RWPE1 (cell line): ENCODE data around the gene ANKHD1.
A peak's percentile ranks its signal among the peaks of the same experiment; 100 is the strongest.

Source experiments
- CTCF ChIA-PET: fragments of 350-600 bp; sonication (Branson Sonifier 250); formaldehyde crosslinking; extraction: SDS; loops from one replicate; lab custom pipeline; 2021; lab: Yijun Ruan, JAX
- POLR2A ChIA-PET: fragments of 400-600 bp; formaldehyde crosslinking; extraction: SDS; loops from one replicate; lab custom pipeline; 2020; ENCODE audit warnings: antibody characterized with exemption; ENCODE audit not compliant: low non-redundant PET; lab: Yijun Ruan, JAX
- DNase-seq: peaks from one replicate; pipeline ENCODE4 v3.0.0; 2012; ENCODE audit warnings: low spot score
- H3K27ac ChIP-seq: fragments of 450-650 bp; 2 replicates; pipeline ENCODE4 v1.5.1; 2017
- TF ChIP-seq, protein P1 (sequence below): fragments of 450-650 bp; conservative IDR thresholded peaks from 2 replicates; pipeline ENCODE4 v1.5.1; 2017; ENCODE audit warnings: low read depth, mild to moderate bottlenecking

Gene ANKHD1

DNA sequence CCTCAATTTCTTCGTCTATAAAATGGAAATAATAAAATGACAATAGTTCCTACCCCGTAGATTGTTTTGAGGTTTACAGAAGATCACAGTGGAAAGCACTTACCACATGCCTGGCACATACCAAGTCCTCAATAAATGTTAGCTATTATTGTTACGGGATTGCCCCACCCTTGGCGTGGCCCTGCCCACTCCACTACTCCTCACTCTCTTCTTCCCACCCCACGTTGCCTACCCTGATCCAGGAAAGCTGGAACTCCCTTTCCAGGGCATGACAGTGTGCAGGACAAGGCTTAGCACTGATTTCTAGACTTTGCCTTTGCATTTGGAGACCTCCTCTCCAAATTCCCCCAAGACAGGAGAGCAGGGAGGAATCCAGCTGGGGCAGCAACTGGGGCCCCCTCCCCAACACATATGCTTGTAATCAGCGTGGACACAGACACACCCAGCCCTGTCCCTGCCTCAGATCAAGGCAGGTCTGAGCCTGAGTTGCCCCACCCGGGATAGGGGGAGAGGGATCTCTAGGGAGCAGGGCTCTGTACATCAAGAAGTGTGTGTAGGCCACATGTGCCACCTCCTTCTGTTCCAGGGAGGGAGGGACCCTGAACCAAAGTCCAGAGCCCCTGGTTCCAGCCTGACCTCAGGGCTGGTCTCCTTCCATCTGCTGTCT, 34.9 kb upstream of the ANKHD1 start:
- TF ChIP-seq, protein P1, sequence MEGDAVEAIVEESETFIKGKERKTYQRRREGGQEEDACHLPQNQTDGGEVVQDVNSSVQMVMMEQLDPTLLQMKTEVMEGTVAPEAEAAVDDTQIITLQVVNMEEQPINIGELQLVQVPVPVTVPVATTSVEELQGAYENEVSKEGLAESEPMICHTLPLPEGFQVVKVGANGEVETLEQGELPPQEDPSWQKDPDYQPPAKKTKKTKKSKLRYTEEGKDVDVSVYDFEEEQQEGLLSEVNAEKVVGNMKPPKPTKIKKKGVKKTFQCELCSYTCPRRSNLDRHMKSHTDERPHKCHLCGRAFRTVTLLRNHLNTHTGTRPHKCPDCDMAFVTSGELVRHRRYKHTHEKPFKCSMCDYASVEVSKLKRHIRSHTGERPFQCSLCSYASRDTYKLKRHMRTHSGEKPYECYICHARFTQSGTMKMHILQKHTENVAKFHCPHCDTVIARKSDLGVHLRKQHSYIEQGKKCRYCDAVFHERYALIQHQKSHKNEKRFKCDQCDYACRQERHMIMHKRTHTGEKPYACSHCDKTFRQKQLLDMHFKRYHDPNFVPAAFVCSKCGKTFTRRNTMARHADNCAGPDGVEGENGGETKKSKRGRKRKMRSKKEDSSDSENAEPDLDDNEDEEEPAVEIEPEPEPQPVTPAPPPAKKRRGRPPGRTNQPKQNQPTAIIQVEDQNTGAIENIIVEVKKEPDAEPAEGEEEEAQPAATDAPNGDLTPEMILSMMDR: no peak
- no peak for DNase-seq
- CTCF ChIA-PET: interaction anchor here (0.7 to 1.7 kb wide), 6 partner anchors 8 to 294 kb away, joined by 3 to 8 read pairs (median 4); partner anchors contain the start of gene ANKHD1
- no peak overlapping the region for H3K27ac ChIP-seq
- POLR2A ChIA-PET: no interaction called here

DNA sequence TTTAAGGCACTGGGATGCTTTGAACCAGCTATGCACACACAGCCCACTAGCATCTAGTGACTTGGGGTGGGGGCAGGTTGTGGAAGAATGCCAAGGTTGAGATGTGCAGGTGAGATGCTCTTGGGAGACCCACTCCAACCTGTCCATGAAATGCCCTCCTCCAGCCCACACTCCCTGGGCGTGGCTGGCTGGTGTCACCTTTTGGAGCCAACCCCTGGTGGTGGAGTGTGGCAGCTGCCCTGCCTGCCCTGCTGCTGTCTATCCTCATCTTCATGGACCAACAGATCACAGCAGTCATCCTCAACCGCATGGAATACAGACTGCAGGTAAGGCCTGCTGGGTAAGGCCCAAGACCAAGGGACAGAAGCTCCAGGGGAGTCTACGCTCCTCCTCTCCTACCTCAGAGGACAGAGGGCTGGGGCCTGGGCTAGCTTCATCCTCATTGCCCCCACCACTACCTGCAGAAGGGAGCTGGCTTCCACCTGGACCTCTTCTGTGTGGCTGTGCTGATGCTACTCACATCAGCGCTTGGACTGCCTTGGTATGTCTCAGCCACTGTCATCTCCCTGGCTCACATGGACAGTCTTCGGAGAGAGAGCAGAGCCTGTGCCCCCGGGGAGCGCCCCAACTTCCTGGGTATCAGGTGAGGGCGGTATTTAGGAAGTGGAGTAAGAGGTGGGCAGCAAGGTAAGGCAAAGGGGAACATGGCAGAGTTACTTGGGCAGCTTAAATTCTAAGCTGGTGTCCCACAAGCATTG, 34.2 kb upstream of the ANKHD1 start:
- DNase-seq: no peak
- POLR2A ChIA-PET: no interaction called here
- TF ChIP-seq, protein P1: no peak
- CTCF ChIA-PET: interaction anchor here (0.7 to 1.7 kb wide), 5 partner anchors 9 to 413 kb away, joined by 3 to 7 read pairs (median 3); no protein-coding TSS in a partner anchor
- no peak overlapping the region for H3K27ac ChIP-seq

DNA sequence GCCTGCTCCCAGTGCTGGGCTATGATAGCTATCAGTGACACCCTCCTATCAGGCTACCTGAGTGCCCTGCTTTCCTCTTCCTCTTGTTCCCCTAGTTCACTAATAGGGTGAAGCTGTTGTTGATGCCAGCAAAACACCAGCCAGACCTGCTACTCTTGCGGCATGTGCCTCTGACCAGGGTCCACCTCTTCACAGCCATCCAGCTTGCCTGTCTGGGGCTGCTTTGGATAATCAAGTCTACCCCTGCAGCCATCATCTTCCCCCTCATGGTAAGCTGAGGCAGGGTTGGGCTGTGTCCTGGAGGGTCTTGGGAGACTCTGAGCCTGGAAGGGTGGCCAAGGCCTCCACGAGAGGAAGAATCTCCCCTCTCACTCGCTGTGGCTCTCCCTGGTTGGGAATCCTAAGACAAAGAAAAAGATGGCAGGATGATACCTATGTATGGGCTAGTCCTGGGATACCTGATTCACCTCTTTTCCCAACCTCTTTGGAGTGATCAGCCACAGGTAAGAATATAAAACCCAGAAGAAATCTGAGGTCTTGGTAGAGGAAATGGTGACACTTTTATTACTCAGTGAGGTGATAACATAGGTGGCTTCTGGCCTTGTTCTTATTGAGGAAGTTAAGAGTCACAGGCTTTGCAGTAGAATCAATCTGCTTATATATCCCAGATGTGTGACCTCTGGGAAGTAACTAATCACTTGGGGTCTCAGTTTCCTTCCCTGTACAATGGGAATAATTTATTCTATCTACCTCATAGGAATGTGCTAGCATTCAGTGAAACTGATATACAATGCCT, 30.1 kb upstream of the ANKHD1 start:
- H3K27ac ChIP-seq: no peak overlapping the region
- CTCF ChIA-PET: interaction anchor here (0.6 to 3.3 kb wide), 11 partner anchors 9 to 166 kb away, joined by 3 to 15 read pairs (median 6); partner anchors contain the start of gene SLC4A9
- DNase-seq: no peak
- POLR2A ChIA-PET: no interaction called here
- TF ChIP-seq, protein P1: no peak

DNA sequence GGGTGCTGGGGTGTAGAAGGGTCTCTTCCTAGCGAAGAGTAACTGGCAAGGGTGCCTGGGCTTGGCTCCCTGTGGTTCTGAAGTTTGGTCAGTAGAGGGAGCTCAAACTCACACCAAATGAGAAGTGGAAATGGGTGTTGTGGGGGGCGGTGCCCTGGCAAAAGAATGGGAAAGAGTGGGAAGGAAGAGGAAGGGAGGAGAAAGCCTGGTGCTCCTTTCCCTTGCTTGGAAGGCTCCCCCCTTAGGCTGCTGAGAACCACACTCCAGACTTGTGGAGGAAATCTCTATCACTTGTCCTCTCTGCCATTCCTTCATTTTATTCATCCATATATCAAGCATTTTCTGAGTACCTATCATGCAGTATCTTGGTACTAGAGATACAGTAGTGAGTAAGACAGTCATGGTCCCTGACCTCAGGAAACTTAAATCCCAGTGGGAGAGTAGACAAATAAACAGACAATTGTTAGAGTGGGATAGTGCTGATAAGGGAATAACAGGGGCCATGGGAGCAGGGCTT, 28.6 kb upstream of the ANKHD1 start:
- peak; percentile 84 for DNase-seq
- POLR2A ChIA-PET: interaction anchor here (0.9 kb wide), 1 partner anchor 318 kb away, joined by 4 read pairs; no protein-coding TSS in a partner anchor
- no peak overlapping the region for H3K27ac ChIP-seq

DNA sequence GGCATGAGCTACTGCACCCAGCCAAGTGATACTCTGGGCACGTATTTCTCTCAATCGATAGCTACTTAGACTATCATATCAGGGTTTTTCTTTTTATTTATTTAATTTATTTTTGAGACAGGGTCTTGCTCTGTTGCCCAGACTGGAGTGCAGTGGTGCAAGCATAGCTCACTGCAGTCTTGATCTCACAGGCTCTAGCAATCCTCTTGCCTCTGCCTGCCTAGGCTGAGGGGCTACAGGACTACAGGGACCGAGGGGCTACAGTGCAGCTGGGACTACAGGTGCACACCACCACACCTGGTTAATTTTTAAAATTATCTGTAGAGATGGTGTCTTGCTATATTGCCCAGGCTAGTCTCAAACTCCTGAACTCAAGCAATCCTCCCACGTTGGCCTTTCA, 20.3 kb upstream of the ANKHD1 start:
- no peak for DNase-seq
- ChIA-PET POLR2A (no interaction called here), CTCF (interaction anchor here (0.7 to 2.0 kb wide), 3 partner anchors 9 to 18 kb away, joined by 3 to 10 read pairs (median 4); no protein-coding TSS in a partner anchor)
- TF ChIP-seq, protein P1: no peak
- no peak overlapping the region for H3K27ac ChIP-seq

More for the DNA sequence above, 28.6 kb upstream of the ANKHD1 start:
- CTCF ChIA-PET: interaction anchor here (0.6 to 3.3 kb wide), 18 partner anchors 9 to 319 kb away, joined by 3 to 19 read pairs (median 6); partner anchors contain the start of genes ANKHD1, HARS2 and SLC4A9
- TF ChIP-seq, protein P1: peak; percentile 96
